Ishikawa (cell line): ENCODE results near the gene RRP36.
A peak's percentile ranks its signal among the peaks of the same experiment; 100 is the strongest.

ENCODE experiments used
- CEBPB ChIP-seq: IDR thresholded peaks from 2 replicates; pipeline ENCODE4 v1.6.1; 2012
- CREB1 ChIP-seq: IDR thresholded peaks from 2 replicates; pipeline ENCODE4 v1.6.1; 2012; ENCODE audit warnings: low read depth
- EGR1 ChIP-seq: IDR thresholded peaks from 2 replicates; pipeline ENCODE4 v1.6.1; 2012
- EP300 ChIP-seq: IDR thresholded peaks from 2 replicates; pipeline ENCODE4 v1.6.1; 2012; ENCODE audit warnings: borderline replicate concordance
- FOXM1 ChIP-seq: IDR thresholded peaks from 2 replicates; pipeline ENCODE4 v1.6.1; 2012; ENCODE audit warnings: low read depth, borderline replicate concordance
- RAD21 ChIP-seq: IDR thresholded peaks from 2 replicates; pipeline ENCODE4 v1.6.1; 2012; ENCODE audit warnings: low read depth
- TAF1 ChIP-seq: IDR thresholded peaks from 2 replicates; pipeline ENCODE4 v1.6.1; 2012; ENCODE audit warnings: low read depth, mild to moderate bottlenecking
- TCF12 ChIP-seq: IDR thresholded peaks from 2 replicates; pipeline ENCODE4 v1.6.1; 2012; ENCODE audit warnings: low read depth
- TEAD4 ChIP-seq: IDR thresholded peaks from 2 replicates; pipeline ENCODE4 v1.6.1; 2012
- YY1 ChIP-seq: IDR thresholded peaks from 2 replicates; pipeline ENCODE4 v1.6.1; 2012; ENCODE audit warnings: low read depth
- ZBTB7A ChIP-seq: IDR thresholded peaks from 2 replicates; pipeline ENCODE4 v1.6.1; 2012; ENCODE audit warnings: low read depth
- TF ChIP-seq, protein P1 (sequence below): IDR thresholded peaks from 2 replicates; pipeline ENCODE4 v1.6.1; 2012; ENCODE audit warnings: low read depth, mild to moderate bottlenecking
- TF ChIP-seq, protein P2 (sequence below): IDR thresholded peaks from 2 replicates; pipeline ENCODE4 v1.6.1; 2012
- TF ChIP-seq, protein P3 (sequence below): IDR thresholded peaks from 2 replicates; pipeline ENCODE4 v1.6.1; 2012

RRP36 gene

DNA sequence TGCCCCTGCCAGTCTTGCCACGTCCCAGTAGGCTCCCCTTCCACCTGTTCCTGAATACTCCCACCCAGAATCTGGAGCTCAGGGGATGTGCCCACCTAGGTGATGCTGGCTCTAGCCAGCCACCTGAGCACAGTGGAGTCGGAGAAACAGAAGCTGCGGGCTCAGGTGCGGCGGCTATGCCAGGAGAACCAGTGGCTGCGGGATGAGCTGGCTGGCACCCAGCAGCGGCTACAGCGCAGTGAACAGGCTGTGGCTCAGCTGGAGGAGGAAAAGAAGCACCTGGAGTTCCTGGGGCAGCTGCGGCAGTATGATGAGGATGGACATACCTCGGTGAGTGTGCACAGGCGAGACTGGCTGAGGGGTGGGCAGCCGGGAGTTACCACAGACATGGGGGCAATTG lies 41.4 kb downstream of the RRP36 start:
- TF ChIP-seq CEBPB (no peak), TEAD4 (no peak), ZBTB7A (no peak)
- TF ChIP-seq, protein P1, sequence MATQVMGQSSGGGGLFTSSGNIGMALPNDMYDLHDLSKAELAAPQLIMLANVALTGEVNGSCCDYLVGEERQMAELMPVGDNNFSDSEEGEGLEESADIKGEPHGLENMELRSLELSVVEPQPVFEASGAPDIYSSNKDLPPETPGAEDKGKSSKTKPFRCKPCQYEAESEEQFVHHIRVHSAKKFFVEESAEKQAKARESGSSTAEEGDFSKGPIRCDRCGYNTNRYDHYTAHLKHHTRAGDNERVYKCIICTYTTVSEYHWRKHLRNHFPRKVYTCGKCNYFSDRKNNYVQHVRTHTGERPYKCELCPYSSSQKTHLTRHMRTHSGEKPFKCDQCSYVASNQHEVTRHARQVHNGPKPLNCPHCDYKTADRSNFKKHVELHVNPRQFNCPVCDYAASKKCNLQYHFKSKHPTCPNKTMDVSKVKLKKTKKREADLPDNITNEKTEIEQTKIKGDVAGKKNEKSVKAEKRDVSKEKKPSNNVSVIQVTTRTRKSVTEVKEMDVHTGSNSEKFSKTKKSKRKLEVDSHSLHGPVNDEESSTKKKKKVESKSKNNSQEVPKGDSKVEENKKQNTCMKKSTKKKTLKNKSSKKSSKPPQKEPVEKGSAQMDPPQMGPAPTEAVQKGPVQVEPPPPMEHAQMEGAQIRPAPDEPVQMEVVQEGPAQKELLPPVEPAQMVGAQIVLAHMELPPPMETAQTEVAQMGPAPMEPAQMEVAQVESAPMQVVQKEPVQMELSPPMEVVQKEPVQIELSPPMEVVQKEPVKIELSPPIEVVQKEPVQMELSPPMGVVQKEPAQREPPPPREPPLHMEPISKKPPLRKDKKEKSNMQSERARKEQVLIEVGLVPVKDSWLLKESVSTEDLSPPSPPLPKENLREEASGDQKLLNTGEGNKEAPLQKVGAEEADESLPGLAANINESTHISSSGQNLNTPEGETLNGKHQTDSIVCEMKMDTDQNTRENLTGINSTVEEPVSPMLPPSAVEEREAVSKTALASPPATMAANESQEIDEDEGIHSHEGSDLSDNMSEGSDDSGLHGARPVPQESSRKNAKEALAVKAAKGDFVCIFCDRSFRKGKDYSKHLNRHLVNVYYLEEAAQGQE: no peak
- TF ChIP-seq, protein P2, sequence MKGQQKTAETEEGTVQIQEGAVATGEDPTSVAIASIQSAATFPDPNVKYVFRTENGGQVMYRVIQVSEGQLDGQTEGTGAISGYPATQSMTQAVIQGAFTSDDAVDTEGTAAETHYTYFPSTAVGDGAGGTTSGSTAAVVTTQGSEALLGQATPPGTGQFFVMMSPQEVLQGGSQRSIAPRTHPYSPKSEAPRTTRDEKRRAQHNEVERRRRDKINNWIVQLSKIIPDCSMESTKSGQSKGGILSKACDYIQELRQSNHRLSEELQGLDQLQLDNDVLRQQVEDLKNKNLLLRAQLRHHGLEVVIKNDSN: no peak

DNA sequence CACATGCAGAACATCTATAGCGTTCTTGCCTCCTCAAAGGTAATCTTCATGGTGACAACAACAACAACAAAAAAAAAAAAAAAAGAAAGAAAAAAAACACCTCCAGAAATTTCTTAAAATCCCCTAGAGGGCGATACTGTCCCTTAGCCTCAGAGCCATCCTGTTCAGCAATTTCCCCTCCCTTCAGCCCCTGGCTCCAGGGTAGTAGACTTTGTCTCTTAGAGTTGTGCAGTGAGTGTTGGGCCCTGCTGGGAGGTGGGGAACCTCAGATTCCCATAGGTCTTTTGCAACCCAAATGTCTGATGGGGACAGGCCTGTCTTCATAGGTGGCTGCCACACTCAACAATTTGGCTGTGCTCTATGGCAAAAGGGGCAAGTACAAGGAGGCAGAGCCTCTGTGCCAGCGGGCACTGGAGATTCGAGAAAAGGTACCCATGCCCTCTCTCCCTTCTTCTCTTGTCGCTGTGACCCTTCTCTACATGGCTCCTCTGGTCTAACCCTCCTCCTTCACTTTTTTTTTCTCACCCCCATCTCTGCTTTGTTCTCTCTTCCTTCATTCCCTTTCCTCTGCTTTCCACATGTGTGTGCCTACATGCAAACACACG lies 48.7 kb downstream of the RRP36 start:
- TF ChIP-seq YY1 (no peak), FOXM1 (no peak), CEBPB (no peak), TAF1 (no peak), ZBTB7A (no peak), RAD21 (peak; percentile 66)
- TF ChIP-seq, protein P3, sequence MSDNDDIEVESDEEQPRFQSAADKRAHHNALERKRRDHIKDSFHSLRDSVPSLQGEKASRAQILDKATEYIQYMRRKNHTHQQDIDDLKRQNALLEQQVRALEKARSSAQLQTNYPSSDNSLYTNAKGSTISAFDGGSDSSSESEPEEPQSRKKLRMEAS: no peak
- TF ChIP-seq, protein P1: no peak

DNA sequence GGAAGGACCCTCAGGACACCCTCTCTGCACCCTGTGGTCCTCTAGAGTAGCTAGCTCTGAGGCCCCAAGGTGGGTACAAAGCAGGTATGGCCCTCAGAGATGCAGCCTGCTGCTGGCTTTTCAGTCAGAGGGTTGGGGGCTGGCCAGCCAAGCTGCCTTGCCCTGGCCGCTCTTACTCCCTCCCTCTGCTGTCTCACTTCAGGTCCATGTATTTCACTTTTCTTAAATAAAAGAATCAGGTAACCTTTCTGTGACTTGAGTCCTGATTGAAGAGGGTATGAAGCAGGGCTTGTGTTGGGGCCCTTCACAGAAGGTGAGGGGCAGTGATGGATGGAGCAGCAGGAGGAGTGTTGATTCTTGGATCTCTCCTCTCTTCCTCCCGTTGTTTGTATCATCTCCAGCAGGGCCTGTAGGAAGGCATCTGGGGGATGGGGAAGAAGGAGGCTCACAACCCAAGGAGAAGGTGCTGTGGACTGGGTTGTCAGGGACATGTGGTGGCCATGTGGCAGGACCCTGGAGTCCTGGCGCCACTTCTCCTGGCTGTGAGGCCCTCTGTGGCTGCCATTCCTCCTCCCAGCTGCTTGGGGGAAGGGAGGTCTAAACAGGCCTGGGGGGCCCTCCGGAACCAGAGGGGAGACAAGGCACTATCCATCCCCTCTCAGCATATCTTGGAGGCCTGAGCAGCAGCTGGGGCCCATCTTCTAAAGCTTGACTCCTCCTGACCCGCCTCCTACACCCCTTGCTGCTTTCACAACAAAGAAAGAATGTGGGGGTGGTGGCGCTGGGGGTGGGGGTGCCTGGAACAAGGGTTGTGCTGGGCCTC lies 53.6 kb downstream of the RRP36 start:
- TF ChIP-seq FOXM1: no peak
- no peak for TF ChIP-seq TEAD4
- no peak for TF ChIP-seq EP300
- TF ChIP-seq YY1: no peak
- no peak for TF ChIP-seq TAF1
- no peak for TF ChIP-seq RAD21
- TF ChIP-seq CEBPB: no peak
- TF ChIP-seq, protein P2: no peak
- no peak for TF ChIP-seq ZBTB7A
- TF ChIP-seq, protein P1: no peak
- TF ChIP-seq TCF12: no peak
- TF ChIP-seq CREB1: no peak
- TF ChIP-seq, protein P3: no peak
- TF ChIP-seq EGR1: no peak; the same call in 1 of the 2 replicates

DNA sequence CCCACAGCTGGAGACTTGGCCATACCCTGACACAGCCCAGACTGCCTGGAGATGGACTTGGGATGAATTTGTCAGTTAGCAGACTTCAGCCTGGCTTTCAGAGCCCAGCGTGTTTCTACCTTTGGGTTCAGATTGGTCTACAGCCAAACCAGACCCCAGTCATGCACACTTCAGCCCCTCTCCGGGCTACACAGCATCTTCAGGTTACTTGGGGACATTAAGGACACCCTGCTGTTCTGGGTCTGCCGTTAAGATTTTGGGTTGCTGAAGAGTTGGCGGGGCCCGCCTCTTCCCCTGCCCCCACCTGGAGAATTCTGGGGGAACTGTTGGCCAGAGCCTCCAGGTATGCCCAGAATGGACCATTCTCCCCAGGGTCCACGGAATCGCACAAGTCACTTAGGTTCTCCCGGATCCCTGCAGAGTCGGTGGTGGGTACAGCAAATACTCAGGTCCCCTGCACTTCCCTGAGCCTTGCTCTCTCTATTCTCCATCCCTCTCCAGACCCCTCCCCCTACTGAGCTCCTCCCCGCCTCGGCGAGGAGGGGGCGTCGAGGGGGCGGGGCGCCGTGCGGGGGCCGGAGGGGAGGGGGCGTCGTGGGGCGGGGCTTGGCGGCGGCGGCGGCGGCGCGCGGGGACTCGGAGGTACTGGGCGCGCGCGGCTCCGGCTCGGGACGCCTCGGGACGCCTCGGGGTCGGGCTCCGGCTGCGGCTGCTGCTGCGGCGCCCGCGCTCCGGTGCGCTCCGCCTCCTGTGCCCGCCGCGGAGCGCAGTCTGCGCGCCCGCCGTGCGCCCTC lies 54.4 kb downstream of the RRP36 start, which contains the start of gene PTK7:
TSS of gene PTK7 (plus strand) at position 645 of the 794 bp plus-strand sequence. CDS start 175 bp downstream, outside the sequence.
- TF ChIP-seq EGR1 (no peak), TCF12 (no peak), FOXM1 (no peak), YY1 (no peak), CEBPB (no peak), TAF1 (no peak)
